HFF-Myc (cell line): ENCODE results near the gene EDN2.

ENCODE experiments used
- DNase-seq: peaks from one replicate; pipeline ENCODE4 v3.0.0-alpha.2; 2011; ENCODE audit warnings: low read depth; ENCODE audit errors: extremely low read depth
- H3K4me3 ChIP-seq: replicated peaks from 2 replicates; pipeline ENCODE4 v1.5.1; 2011; ENCODE audit warnings: low read depth, mild to moderate bottlenecking, control low read depth, low read length
- CTCF ChIP-seq: IDR thresholded peaks from 2 replicates; pipeline ENCODE4 v1.5.1; 2012; ENCODE audit warnings: mild to moderate bottlenecking, low read depth, low read length, control low read depth; ENCODE audit errors: missing control alignments

The EDN2 gene

DNA sequence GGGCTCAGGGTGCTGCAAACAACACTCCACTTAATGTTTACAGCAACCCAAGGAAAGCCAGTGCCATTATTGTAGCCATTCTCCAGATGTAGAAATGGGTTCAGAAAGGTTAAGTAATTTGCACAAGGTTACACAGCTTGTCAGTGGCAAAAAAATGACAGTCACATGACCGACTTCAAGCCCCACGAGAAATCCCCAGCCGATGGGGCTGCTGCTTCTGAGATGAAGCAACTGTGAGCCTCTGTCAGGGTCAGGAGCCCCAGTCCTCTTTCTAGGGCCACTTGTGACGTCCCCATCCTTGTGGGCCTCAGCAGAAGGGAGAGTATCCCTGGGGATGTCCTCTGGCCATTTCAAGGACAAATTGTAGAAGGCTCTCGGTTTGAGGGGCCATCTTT lies 54.8 kb downstream of the EDN2 start:
- DNase-seq = no peak
- TF ChIP-seq CTCF = no peak
- H3K4me3 ChIP-seq = no peak overlapping the region
